GM23338 (cell line): Measurements from ENCODE around the gene HSPA9. TPM values are rescaled to one million over a fixed set of nuclear protein-coding genes. Genes with fewer than 3 reads are reported as not detected.

Experiments used
- ATAC-seq: fragments of 200-7000 bp; cut with Tn5 transposase; 3 replicates; pipeline ENCODE4 v1.9.1; 2020
- DNase-seq: peaks from one replicate; pipeline ENCODE4 v3.0.0-alpha.2; 2015; ENCODE audit warnings: low spot score
- H2AFZ ChIP-seq: fragments of 200-600 bp; sonication (generic); 2 replicates; pipeline ENCODE4 v1.8.0; 2016; ENCODE audit warnings: antibody characterized with exemption, mild to moderate bottlenecking, moderate library complexity
- H3F3A ChIP-seq: fragments of 200-600 bp; sonication (generic); replicated peaks from 2 replicates; pipeline ENCODE4 v1.8.0; 2017; ENCODE audit warnings: antibody characterized with exemption, mixed run types, low read depth
- H3K27ac ChIP-seq: fragments of 200-600 bp; sonication (generic); 2 replicates; pipeline ENCODE4 v1.6.1; 2016; ENCODE audit warnings: low read depth
- H3K27me3 ChIP-seq: fragments of 200-600 bp; sonication (generic); 2 replicates; pipeline ENCODE4 v1.8.0; 2016; ENCODE audit warnings: mild to moderate bottlenecking, mixed run types, moderate library complexity; ENCODE audit not compliant: insufficient read depth
- H3K36me3 ChIP-seq: fragments of 200-600 bp; sonication (generic); 2 replicates; pipeline ENCODE4 v1.8.0; 2016; ENCODE audit warnings: mild to moderate bottlenecking; ENCODE audit not compliant: insufficient read depth
- H3K4me1 ChIP-seq: fragments of 200-600 bp; sonication (generic); 2 replicates; pipeline ENCODE4 v1.8.0; 2016; ENCODE audit warnings: mild to moderate bottlenecking, moderate library complexity; ENCODE audit not compliant: insufficient read depth
- H3K4me2 ChIP-seq: fragments of 200-600 bp; sonication (generic); 2 replicates; pipeline ENCODE4 v1.7.1; 2017; ENCODE audit warnings: mixed run types
- H3K4me3 ChIP-seq: fragments of 200-600 bp; sonication (generic); 2 replicates; pipeline ENCODE4 v1.6.1; 2016; ENCODE audit warnings: mixed run types
- H3K79me2 ChIP-seq: fragments of 200-600 bp; sonication (generic); replicated peaks from 2 replicates; pipeline ENCODE4 v1.8.0; 2017; ENCODE audit warnings: mild to moderate bottlenecking; ENCODE audit not compliant: insufficient read depth
- H3K9me2 ChIP-seq: fragments of 200-600 bp; sonication (generic); 2 replicates; pipeline ENCODE4 v1.8.0; 2017; ENCODE audit not compliant: insufficient read depth
- H4K20me1 ChIP-seq: fragments of 200-600 bp; sonication (generic); replicated peaks from 2 replicates; pipeline ENCODE4 v1.8.0; 2017; ENCODE audit warnings: mild to moderate bottlenecking; ENCODE audit not compliant: insufficient read depth
- H3K27ac Mint-ChIP-seq: 2 replicates; pipeline ENCODE4 v1.8.0; 2020; ENCODE audit warnings: inconsistent platforms, mild to moderate bottlenecking, moderate library complexity, mixed read lengths
- H3K27me3 Mint-ChIP-seq: 3 replicates; pipeline ENCODE4 v1.8.0; 2022; ENCODE audit warnings: low read depth, mild to moderate bottlenecking, moderate library complexity, mixed read lengths, inconsistent platforms; ENCODE audit not compliant: insufficient read depth, poor library complexity
- H3K36me3 Mint-ChIP-seq: 3 replicates; pipeline ENCODE4 v1.8.0; 2021; ENCODE audit warnings: low read depth, mild to moderate bottlenecking, inconsistent platforms, moderate library complexity, mixed read lengths
- H3K4me1 Mint-ChIP-seq: 3 replicates; pipeline ENCODE4 v1.8.0; 2020; ENCODE audit warnings: mild to moderate bottlenecking, inconsistent platforms, mixed read lengths
- H3K4me3 Mint-ChIP-seq: 3 replicates; pipeline ENCODE4 v1.8.0; 2021; ENCODE audit warnings: moderate library complexity, mild to moderate bottlenecking, inconsistent platforms, mixed read lengths
- H3K9me3 Mint-ChIP-seq: 3 replicates; pipeline ENCODE4 v1.8.0; 2020; ENCODE audit warnings: moderate library complexity, mild to moderate bottlenecking, inconsistent platforms, mixed read lengths
- CREB1 ChIP-seq: fragments of 250-450 bp; sonication (Bioruptor Pico); IDR thresholded peaks from 2 replicates; pipeline ENCODE4 v1.5.0; 2020; ENCODE audit warnings: low read depth, mild to moderate bottlenecking, moderate library complexity
- CTCF ChIP-seq, 2 experiments: fragments of 200-600 bp in 1 of 2; sonication (generic) in 1 of 2; conservative IDR thresholded peaks; 2 replicates each; pipeline versions ENCODE4 v1.5.1 to v1.6.1; 2016 to 2017; ENCODE audit warnings: antibody characterized with exemption in 2 of 2, low read depth in 2 of 2, mild to moderate bottlenecking in 2 of 2, moderate library complexity in 1 of 2
- EZH2 ChIP-seq: fragments of 200-600 bp; sonication (generic); IDR thresholded peaks from one replicate; pipeline ENCODE4 v1.8.0; 2017; ENCODE audit warnings: antibody characterized with exemption, mild to moderate bottlenecking, low read depth; ENCODE audit not compliant: unreplicated experiment
- EZH2phosphoT487 ChIP-seq: fragments of 200-600 bp; sonication (generic); IDR thresholded peaks from one replicate; pipeline ENCODE4 v1.8.1; 2018; ENCODE audit warnings: antibody characterized with exemption; ENCODE audit not compliant: unreplicated experiment
- JUNB ChIP-seq: IDR thresholded peaks from one replicate; pipeline ENCODE4 v1.6.1; 2016; ENCODE audit warnings: antibody characterized with exemption; ENCODE audit not compliant: unreplicated experiment
- NANOG ChIP-seq: IDR thresholded peaks from 2 replicates; pipeline ENCODE4 v1.6.1; 2016; ENCODE audit warnings: antibody characterized with exemption, borderline replicate concordance
- POLR2AphosphoS5 ChIP-seq: IDR thresholded peaks from 2 replicates; pipeline ENCODE4 v1.6.1; 2016; ENCODE audit warnings: antibody characterized with exemption, low read depth
- STAT1 ChIP-seq: IDR thresholded peaks from one replicate; pipeline ENCODE4 v1.6.1; 2016; ENCODE audit warnings: antibody characterized with exemption; ENCODE audit not compliant: unreplicated experiment
- ZNF114 ChIP-seq: fragments of 250-450 bp; sonication (Bioruptor Pico); IDR thresholded peaks from 2 replicates; pipeline ENCODE4 v1.5.0; 2020; ENCODE audit warnings: mild to moderate bottlenecking, moderate library complexity
- ZNF331 ChIP-seq: fragments of 250-450 bp; sonication (Bioruptor Pico); IDR thresholded peaks from 2 replicates; pipeline ENCODE4 v1.5.0; 2020; ENCODE audit warnings: low read depth, mild to moderate bottlenecking, moderate library complexity
- ZNF462 ChIP-seq: fragments of 250-450 bp; sonication (Bioruptor Pico); IDR thresholded peaks from 2 replicates; pipeline ENCODE4 v1.5.0; 2020; ENCODE audit warnings: mild to moderate bottlenecking, moderate library complexity
- polyA plus RNA-seq: library from polyadenylated mRNA; unstranded; fragments of >200 nt; fragmentation: Nextera tagmentation; extraction: Ambion mirVana; gene quantifications from 2 replicates; pipeline ENCODE4 v1.2.1, GENCODE V29; 2016
- total RNA-seq: library from RNA; depleted of rRNA; stranded (reverse); fragments of >200 nt; shearing (Covaris generic); gene quantifications from 2 replicates; pipeline ENCODE4 v1.2.3, GENCODE V29; 2014
- TF ChIP-seq, protein P1 (sequence below): IDR thresholded peaks from 2 replicates; pipeline ENCODE4 v1.6.1; 2016; ENCODE audit warnings: antibody characterized with exemption
- TF ChIP-seq, protein P2 (sequence below): IDR thresholded peaks from one replicate; pipeline ENCODE4 v1.6.1; 2018; ENCODE audit warnings: antibody characterized with exemption; ENCODE audit not compliant: unreplicated experiment

Gene HSPA9
- total and polyA plus RNA-seq, 2 experiments from 2014 or later = 302 to 751 TPM

- H4K20me1 ChIP-seq = peaks cover 82% of the 10 kb centered on the region
- H3K27me3 Mint-ChIP-seq = peaks cover 1% of the 10 kb centered on the region
- H3K9me2 ChIP-seq = no peaks in the 10 kb centered on the region
- TF ChIP-seq, protein P1, sequence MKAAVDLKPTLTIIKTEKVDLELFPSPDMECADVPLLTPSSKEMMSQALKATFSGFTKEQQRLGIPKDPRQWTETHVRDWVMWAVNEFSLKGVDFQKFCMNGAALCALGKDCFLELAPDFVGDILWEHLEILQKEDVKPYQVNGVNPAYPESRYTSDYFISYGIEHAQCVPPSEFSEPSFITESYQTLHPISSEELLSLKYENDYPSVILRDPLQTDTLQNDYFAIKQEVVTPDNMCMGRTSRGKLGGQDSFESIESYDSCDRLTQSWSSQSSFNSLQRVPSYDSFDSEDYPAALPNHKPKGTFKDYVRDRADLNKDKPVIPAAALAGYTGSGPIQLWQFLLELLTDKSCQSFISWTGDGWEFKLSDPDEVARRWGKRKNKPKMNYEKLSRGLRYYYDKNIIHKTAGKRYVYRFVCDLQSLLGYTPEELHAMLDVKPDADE = no peak
- TF ChIP-seq NANOG = no peak
- no peak for TF ChIP-seq EZH2
- TF ChIP-seq POLR2AphosphoS5 = no peak
- TF ChIP-seq JUNB = no peak
- no peak for TF ChIP-seq ZNF114 (CRISPR knock-in tag)
- TF ChIP-seq ZNF331 = no peak
- TF ChIP-seq, protein P2, sequence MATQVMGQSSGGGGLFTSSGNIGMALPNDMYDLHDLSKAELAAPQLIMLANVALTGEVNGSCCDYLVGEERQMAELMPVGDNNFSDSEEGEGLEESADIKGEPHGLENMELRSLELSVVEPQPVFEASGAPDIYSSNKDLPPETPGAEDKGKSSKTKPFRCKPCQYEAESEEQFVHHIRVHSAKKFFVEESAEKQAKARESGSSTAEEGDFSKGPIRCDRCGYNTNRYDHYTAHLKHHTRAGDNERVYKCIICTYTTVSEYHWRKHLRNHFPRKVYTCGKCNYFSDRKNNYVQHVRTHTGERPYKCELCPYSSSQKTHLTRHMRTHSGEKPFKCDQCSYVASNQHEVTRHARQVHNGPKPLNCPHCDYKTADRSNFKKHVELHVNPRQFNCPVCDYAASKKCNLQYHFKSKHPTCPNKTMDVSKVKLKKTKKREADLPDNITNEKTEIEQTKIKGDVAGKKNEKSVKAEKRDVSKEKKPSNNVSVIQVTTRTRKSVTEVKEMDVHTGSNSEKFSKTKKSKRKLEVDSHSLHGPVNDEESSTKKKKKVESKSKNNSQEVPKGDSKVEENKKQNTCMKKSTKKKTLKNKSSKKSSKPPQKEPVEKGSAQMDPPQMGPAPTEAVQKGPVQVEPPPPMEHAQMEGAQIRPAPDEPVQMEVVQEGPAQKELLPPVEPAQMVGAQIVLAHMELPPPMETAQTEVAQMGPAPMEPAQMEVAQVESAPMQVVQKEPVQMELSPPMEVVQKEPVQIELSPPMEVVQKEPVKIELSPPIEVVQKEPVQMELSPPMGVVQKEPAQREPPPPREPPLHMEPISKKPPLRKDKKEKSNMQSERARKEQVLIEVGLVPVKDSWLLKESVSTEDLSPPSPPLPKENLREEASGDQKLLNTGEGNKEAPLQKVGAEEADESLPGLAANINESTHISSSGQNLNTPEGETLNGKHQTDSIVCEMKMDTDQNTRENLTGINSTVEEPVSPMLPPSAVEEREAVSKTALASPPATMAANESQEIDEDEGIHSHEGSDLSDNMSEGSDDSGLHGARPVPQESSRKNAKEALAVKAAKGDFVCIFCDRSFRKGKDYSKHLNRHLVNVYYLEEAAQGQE = no peak
- no peak for TF ChIP-seq CREB1
- no peak for TF ChIP-seq EZH2phosphoT487
- TF ChIP-seq ZNF462 = no peak
- no peak for TF ChIP-seq STAT1
- TF ChIP-seq CTCF (conservative IDR thresholded peaks at IDR 0.05; ENCODE audit: low read depth in 2 of 2) = no peak
- H3K4me3 Mint-ChIP-seq = no peak overlapping the region
- H3K4me1 Mint-ChIP-seq = peaks cover 13% of the 10 kb centered on the region; the same call in 2 of the 3 replicates
- peaks cover 2% of the 10 kb centered on the region; the same call in 1 of the 2 replicates for H3K36me3 ChIP-seq
- peaks cover 99% of the 10 kb centered on the region for H3K79me2 ChIP-seq
- no peaks in the 10 kb centered on the region for H3K27me3 ChIP-seq
- H2AFZ ChIP-seq = no peak overlapping the region
- H3K4me1 ChIP-seq = no peaks in the 10 kb centered on the region; the same call in 1 of the 2 replicates
- no peak overlapping the region for H3K4me2 ChIP-seq
- H3F3A ChIP-seq = 0 out of 2 replicates have a peak, but pooled peaks cover 3% of the 10 kb centered on the region
- H3K4me3 ChIP-seq = no peak overlapping the region
- H3K9me3 Mint-ChIP-seq = no peaks in the 10 kb centered on the region
- H3K36me3 Mint-ChIP-seq = peaks cover 26% of the 10 kb centered on the region
- ATAC-seq (no peak; the same call in 2 of the 3 replicates), DNase-seq (no peak)
- H3K27ac Mint-ChIP-seq = no peak overlapping the region; the same call in 1 of the 2 replicates
- H3K27ac ChIP-seq = peak overlapping the region; percentile 70; the same call in 1 of the 2 replicates
Observed at GRCh38 chr5:138523406-138523805, 51.8 kb downstream of the HSPA9 start.
